ENCODE results near the gene MRPS27. TPM values are rescaled to one million over a fixed set of nuclear protein-coding genes. Genes with fewer than 3 reads are reported as not detected.

MRPS27 gene
- total and polyA plus RNA-seq, 2 donors from 2014 or later = 40.0 to 50.8 TPM

DNA sequence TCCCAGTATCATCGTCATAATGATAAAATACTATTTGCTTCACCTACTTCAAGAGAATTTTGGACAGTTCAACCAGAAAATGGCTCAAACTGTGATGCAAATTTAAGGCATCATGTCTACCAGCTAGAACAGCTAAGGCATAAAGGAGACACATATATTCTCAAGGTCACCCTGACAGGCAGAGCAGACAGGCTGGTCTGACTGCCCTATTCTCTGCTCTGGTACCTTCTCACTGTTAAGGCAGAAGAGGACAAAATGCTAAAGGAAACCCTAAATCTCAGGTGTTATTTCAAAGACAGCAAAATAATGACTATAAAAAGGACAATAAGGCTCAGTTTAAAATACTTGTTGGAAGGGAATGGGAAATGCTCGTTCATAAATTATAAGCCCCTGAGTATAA lies 87.2 kb downstream of the MRPS27 start:
- intact Hi-C loops (cut with DNase I) = no loop called here
- no peaks in the 10 kb centered on the region for H3K27me3 ChIP-seq (ENCODE audit: control insufficient read depth, insufficient read depth, low read length)
- DNase-seq (no peak), FAIRE-seq (no peak)
- peaks cover 0 to 11% (median 4%) of the 10 kb centered on the region in 3 donors for H3K36me3 ChIP-seq (ENCODE audit: control insufficient read depth in 2 of 3, insufficient read depth in 3 of 3, low read length in 3 of 3)
- TF ChIP-seq, protein P1, sequence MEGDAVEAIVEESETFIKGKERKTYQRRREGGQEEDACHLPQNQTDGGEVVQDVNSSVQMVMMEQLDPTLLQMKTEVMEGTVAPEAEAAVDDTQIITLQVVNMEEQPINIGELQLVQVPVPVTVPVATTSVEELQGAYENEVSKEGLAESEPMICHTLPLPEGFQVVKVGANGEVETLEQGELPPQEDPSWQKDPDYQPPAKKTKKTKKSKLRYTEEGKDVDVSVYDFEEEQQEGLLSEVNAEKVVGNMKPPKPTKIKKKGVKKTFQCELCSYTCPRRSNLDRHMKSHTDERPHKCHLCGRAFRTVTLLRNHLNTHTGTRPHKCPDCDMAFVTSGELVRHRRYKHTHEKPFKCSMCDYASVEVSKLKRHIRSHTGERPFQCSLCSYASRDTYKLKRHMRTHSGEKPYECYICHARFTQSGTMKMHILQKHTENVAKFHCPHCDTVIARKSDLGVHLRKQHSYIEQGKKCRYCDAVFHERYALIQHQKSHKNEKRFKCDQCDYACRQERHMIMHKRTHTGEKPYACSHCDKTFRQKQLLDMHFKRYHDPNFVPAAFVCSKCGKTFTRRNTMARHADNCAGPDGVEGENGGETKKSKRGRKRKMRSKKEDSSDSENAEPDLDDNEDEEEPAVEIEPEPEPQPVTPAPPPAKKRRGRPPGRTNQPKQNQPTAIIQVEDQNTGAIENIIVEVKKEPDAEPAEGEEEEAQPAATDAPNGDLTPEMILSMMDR (IDR thresholded peaks at IDR 0.05; ENCODE audit: borderline replicate concordance, extremely low read depth, insufficient read depth) = no peak
- H3K9me3 ChIP-seq (ENCODE audit: control insufficient read depth in 2 of 3, insufficient read depth in 1 of 3, low read length in 3 of 3) = no peaks in the 10 kb centered on the region
- no peak overlapping the region for H3K27ac ChIP-seq (ENCODE audit: low read depth in 2 of 2, low read length in 2 of 2)
- no peaks in the 10 kb centered on the region for H3K4me1 ChIP-seq (ENCODE audit: control insufficient read depth in 2 of 3, insufficient read depth in 2 of 3, low read depth in 1 of 3, low read length in 3 of 3)
- no peak overlapping the region for H3K9ac ChIP-seq (ENCODE audit: low read length in 3 of 3)
- no peak overlapping the region for H3K4me3 ChIP-seq (ENCODE audit: low read length in 3 of 3)

DNA sequence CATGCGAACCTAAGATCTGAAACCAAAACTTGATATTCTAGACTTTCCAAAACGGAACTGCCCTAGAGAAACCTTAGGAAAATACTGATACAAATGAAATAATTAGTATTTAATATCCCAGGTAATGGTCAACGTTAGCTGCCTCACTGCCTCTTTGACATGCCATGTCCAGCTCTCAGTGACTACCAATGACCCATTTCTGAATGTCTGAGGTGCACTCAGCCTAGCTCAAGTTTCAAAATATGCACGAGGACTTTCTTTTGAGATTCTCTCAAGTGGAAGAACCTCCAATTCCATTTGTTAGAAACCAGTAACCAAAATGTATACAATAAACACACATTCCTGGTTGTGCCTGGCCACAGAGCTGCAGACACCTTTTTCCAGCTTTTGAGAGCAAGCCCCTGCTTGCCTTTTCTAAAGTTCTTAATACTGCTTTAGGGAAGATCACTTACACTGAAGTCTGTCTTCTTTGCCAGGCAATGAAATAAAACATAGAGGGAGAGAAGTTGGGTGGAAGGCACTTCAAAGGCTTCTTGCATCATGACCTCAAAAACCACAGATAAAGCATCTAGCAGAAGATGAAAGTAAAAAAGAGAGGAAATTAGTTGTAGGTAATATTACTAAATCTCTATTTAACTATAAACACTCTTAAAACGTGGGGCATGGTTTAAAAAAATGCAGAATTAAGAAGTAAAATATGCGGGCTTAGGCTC lies 87.9 kb downstream of the MRPS27 start:
- FAIRE-seq (no peak), DNase-seq (no peak)
- H3K9me3 ChIP-seq (ENCODE audit: control insufficient read depth in 2 of 3, insufficient read depth in 1 of 3, low read length in 3 of 3) = no peaks in the 10 kb centered on the region
- TF ChIP-seq, protein P1 (IDR thresholded peaks at IDR 0.05; ENCODE audit: borderline replicate concordance, extremely low read depth, insufficient read depth) = no peak
- H3K4me3 ChIP-seq (ENCODE audit: low read length in 3 of 3) = no peak overlapping the region
- H3K36me3 ChIP-seq (ENCODE audit: control insufficient read depth in 2 of 3, insufficient read depth in 3 of 3, low read length in 3 of 3) = peaks cover 0 to 11% (median 4%) of the 10 kb centered on the region in 3 donors
- no peaks in the 10 kb centered on the region for H3K4me1 ChIP-seq (ENCODE audit: control insufficient read depth in 2 of 3, insufficient read depth in 2 of 3, low read depth in 1 of 3, low read length in 3 of 3)
- H3K27ac ChIP-seq (ENCODE audit: low read depth in 2 of 2, low read length in 2 of 2) = no peak overlapping the region
- intact Hi-C loops (cut with DNase I) = no loop called here
- H3K27me3 ChIP-seq (ENCODE audit: control insufficient read depth, insufficient read depth, low read length) = no peaks in the 10 kb centered on the region
- H3K9ac ChIP-seq (ENCODE audit: low read length in 3 of 3) = no peak overlapping the region

DNA sequence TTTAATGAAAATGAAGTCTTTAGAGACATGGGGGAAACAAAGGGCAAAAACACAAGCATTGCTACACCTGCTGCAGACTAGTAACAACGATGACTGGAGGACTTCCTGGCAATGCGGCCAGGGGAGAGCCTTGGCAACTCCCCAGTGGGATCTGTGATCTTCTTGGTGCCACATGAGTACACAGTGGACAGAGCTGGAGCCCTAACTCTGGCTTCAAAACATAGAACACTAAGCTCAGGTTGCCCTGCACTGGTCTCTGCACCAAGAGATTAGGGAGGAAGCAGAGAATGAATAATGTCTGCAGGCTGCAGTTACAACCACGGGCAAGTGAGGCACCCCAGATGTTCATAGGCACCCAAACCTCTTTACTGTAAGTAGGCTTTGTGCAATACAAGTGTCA lies 91.1 kb downstream of the MRPS27 start:
- no peak for FAIRE-seq
- Histone ChIP-seq H3K4me1 (ENCODE audit: control insufficient read depth in 2 of 3, insufficient read depth in 2 of 3, low read depth in 1 of 3, low read length in 3 of 3) (no peaks in the 10 kb centered on the region), H3K27me3 (ENCODE audit: control insufficient read depth, insufficient read depth, low read length) (no peaks in the 10 kb centered on the region), H3K4me3 (ENCODE audit: low read length in 3 of 3) (no peak overlapping the region), H3K27ac (ENCODE audit: low read depth in 2 of 2, low read length in 2 of 2) (no peak overlapping the region), H3K36me3 (ENCODE audit: control insufficient read depth in 2 of 3, insufficient read depth in 3 of 3, low read length in 3 of 3) (peaks cover 0 to 19% (median 15%) of the 10 kb centered on the region in 3 donors), H3K9ac (ENCODE audit: low read length in 3 of 3) (no peak overlapping the region), H3K9me3 (ENCODE audit: control insufficient read depth in 2 of 3, insufficient read depth in 1 of 3, low read length in 3 of 3) (no peaks in the 10 kb centered on the region)
- TF ChIP-seq, protein P1 (IDR thresholded peaks at IDR 0.05; ENCODE audit: borderline replicate concordance, extremely low read depth, insufficient read depth) = no peak
- intact Hi-C loops (cut with DNase I) = no loop called here
- DNase-seq = no peak
